C1 segment of cervical spinal cord (tissue), 14 donors: ENCODE data around the gene TMX3.
A peak's percentile ranks its signal among the peaks of the same experiment; 100 is the strongest.

ENCODE experiments used
- DNase-seq, 14 donors: peaks; one replicate each; lab custom pipeline; 2025; lab: John Stamatoyannopoulos, UW

The TMX3 gene, protein sequence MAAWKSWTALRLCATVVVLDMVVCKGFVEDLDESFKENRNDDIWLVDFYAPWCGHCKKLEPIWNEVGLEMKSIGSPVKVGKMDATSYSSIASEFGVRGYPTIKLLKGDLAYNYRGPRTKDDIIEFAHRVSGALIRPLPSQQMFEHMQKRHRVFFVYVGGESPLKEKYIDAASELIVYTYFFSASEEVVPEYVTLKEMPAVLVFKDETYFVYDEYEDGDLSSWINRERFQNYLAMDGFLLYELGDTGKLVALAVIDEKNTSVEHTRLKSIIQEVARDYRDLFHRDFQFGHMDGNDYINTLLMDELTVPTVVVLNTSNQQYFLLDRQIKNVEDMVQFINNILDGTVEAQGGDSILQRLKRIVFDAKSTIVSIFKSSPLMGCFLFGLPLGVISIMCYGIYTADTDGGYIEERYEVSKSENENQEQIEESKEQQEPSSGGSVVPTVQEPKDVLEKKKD

DNA sequence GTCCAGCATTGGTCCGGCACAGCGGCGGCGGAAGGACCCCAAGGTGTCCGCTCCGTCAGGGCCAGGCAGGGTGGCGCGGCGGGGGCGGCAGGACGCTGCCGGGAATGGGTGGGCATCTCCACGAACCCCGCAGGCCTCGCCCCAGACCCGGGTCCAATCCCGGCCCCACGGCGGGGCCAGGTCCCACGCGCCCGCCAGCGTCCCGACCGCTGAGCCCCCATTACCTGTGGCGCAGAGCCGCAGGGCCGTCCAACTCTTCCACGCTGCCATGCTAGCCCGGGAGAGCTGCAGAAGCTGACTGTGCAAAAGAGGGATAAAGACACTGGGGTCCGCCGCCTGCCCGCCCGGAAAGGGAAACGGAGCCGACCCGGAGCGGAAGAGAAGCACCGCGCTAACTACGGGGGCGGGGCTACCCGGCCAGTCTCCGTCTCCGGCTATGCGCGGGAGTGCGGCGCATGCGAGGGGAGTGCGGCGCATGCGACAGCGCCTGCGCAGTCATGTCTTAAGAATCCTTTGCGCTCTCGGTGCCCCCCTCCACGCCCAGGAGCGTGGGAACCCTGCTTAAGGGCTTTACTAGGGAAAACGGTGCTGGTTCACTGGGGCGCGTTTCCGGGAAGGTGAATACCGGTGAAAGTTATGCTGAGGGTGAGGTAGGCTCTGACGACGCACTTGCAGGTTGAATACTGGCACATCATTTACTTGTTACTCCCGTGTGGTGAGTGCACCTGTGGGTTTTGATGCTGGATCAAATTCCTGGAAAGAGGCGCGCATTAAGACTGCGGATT, at the start of gene TMX3:
TMX3 (minus strand) TSS at position 397 of the 785 bp plus-strand sequence; CDS start at position 270, 127 bp downstream.
- peak in 13 of 14 donors; percentile 52 to 93 (median 86) for DNase-seq

DNA sequence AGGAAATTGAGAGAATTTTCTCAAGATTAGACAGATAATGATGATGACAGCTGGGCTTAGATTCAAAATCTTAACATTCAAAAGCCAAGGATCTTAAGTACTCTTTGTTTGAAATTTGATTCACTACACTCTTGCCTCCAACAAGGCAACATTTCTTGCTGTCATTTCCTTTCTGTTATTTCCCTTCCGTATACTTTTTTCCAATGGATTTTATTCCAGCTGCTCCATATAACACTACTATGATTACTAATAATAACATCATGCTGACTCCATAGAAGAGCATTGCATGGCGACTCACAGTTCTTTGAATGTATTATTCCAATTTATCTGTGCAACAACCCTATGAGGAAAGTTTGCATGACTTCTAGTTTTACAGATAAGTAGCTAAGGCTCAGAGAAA, 49.1 kb upstream of the TMX3 start:
- DNase-seq = no peak

DNA sequence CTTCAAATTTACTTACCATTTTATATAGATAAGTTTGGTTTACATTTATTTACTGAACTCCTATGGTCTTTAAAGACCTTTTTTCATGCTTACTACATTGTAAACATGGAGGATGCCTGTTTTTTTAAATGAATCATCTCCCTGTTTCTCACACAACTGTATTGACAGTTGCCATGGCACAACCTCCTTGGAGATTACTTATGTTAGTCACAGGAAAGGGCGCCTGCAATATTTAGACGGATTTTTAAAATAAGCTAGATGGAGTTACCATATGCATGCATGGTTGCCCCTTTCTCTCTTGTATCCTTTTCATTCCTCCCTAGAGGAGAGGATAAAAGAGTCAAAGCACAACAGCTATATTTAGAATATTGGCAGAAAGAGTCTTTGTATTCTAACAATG, 48.2 kb upstream of the TMX3 start:
- no peak for DNase-seq

DNA sequence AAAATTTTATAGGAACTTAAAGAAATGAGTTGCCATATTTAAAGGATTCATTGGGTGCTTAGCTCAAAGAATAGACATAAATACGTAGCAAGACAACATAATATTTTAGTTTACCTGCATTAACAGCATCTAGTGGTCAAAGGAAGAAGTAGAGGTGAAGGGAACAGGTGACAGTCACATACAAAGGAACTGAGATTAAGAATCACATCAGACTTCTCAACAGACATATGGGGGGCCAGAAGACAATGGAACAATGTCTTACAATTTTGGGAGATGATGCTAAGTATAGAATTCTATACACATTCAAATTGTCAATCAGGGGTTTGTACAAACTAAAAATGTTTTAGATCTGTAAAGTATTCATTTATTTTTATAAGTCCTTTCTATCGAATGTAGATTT, 44.4 kb upstream of the TMX3 start:
- DNase-seq = no peak

DNA sequence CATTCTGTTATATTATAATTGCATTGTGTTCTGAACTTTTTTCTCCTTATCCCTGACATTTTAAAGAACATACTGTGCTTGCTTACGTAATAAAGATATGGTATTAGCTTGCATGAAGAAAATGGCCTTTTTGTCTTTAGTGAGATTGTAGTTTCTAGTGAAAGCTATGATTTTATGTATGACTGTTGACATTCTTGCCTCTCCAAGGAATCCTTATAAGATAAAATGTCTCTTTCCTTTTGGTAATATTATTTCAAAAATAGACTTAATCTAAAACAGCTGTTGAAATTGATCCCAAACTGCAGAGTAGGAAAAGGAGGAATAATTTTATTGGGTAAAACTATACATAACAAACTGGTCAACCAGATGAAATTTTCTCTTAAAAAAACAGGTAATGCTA, 42.2 kb upstream of the TMX3 start:
- no peak for DNase-seq

DNA sequence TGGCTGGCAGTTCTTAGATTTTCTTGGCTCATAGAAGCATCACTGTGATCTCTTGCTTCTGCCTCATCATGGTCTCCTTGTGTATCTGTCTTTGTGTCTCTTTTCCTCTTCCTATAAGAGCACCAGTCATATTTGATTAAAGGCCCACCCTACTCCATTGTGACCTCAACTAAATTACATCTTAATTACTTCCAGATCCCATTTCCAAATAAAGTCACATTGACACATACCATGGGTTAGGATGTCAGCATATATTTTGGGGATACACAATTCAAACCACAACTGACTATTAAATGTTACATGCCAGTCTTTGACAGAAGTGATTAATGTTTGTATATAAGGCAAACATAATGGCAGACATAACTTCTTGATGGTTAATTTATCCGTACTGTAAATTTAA, 27.3 kb upstream of the TMX3 start:
- no peak for DNase-seq

DNA sequence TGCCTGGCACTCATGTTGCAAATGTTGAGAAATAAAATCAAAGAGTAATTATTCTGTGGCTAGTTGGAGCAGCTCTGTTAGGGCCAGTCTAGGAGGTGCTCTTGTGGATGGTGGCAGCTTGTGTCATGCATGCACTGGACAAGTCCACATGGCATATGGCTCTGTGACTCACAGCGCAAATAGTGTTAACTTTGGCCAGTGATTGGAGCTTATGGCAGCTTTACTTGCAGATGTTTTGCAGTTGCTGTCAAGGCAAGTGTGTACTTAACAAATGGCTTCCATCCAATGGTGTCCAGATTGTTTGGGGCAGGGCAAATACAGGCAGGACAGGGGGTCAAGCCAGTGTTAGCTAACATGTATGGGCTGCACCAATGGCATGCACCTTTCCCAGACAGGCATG, 26.1 kb upstream of the TMX3 start:
- no peak for DNase-seq

DNA sequence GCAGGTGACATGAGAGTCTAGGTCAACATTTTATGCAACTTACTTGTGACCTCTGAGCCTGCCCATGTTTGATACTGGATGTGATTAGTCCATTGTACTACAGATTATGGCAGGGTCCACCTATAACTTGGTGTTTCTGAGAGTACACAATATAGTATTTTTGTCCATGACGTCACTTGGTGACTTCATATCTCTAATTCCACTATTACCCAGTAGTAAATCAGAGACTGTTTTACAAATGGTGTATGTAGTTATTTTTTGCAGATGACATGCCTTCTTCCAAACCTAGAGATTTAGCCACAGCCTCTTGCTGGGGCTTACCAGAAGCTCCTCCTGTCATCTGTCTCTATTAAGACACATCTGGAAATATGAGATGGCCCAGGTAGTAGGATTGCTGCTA, 24.6 kb upstream of the TMX3 start:
- no peak for DNase-seq

DNA sequence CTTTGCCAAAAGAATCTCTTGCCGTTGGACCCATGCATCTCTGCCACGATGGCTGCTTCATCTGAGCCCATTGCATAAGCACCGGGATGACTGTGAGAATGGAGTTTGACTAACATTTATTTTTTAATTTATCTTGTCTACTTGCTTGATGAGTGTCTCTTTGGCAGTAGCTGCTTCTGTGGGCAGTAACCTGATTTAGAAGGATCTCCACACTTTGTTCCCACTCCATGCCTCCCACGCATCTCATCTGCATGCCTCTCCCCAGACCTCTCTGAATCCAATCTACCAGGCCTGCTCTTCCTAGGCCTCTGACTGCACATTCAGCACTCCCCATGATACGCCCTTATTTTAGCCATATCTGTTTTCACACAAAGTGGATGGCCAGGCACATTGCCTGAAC, 23.7 kb upstream of the TMX3 start:
- DNase-seq = no peak

DNA sequence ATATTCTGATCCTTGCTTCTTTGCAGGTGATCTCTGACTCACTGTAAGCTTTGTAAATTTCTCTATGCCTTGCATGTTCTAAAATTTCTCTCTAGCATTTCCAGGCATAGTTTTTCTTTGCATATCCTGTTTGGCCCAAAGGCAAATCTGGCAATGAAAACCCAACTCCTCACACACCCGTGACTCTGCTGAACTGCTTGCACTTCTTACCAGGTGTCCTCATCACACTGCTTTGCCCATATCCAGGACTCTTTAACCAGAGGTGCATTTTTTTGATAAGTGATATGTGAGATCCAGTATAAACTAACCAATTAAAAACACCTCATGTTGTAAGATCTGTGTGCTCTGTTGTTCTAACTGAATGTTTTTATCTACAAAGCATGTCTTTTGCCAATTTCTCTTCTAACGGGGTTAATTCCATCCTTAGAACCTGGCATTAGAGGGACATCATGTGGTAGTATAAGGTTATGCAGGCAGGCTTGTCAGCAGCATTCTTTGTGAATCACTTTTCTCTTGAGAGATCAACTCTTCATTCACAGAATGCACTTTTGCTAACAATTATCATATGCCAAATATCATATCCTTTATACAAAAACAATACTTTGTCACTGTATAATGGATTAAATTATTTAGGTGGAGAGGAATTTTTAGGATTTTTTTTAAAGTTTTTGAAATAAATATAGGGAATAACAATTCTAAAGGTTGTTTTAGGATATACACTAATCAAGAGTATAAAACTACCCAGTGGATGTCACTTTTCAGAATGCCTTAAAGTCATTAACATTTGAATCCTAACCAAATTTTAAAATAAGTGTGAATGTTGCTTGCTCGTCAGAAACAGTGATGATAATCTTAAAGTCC, 20.8 kb upstream of the TMX3 start:
- peak in 1 of 14 donors; percentile 4 for DNase-seq

DNA sequence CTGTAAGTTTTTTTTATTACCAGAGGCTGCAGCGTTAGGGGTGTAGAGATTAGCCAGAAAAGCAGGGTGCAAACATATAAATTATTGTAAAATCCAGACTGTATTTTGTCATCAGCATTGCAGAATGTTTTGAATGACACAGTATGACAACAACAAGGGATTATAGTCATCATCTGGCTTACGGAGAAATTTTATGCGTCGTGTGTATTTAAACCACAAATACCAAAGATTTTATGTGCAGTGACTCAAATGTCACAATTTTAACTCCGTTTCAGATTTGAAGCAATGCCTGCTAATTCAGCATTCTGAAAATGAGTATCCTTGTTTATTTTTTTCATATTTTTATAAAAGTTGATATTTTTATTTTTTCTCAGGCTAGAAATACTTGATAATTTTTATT, 19.4 kb upstream of the TMX3 start:
- DNase-seq = no peak

DNA sequence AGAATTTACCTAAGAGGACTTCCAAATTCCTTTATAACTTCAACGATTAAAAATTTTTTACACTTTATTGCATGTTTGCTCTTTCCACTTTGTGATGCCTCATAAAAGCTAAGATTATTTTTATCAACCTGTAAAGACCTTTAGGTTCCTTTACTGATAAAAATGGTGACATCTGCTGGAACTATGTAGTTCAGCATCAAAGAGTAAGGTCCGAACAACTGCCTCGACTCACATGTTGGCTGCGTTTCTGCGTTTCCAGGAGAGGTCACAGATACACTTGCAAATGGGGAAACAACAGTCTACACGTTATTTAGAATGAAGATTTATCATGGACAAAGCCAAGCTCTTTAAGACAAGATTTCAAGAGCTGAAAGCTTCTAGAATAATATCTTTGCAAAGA, 18.8 kb upstream of the TMX3 start:
- DNase-seq = no peak

DNA sequence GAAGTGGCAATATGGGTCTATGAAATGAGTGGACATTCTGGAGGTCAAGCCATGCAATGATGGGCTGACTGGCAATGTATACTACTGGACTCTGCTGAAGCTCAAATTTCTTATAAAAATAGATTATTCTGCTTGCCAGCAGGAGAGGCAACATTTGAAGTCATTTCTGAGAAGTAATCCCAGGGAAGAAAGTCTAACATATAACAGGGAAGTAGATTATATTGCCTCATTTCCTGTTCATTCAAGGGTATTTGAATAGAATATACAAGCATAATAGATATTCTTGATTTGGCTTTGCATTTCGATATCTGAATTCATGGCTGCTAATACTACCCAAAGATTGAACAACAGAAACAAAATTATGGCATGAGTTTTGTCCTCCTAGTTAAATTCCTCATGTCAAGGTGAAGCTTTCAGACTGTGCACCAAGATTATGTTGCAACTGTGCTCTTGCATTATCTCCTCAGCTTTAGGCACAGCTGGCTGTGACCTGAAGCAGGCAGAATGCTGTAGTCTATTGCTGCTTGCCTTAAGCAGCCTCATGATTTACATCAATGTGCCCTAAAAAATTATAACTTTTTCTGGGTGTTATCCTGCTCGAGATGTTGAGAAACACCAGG, 13.3 kb upstream of the TMX3 start:
- DNase-seq = no peak

DNA sequence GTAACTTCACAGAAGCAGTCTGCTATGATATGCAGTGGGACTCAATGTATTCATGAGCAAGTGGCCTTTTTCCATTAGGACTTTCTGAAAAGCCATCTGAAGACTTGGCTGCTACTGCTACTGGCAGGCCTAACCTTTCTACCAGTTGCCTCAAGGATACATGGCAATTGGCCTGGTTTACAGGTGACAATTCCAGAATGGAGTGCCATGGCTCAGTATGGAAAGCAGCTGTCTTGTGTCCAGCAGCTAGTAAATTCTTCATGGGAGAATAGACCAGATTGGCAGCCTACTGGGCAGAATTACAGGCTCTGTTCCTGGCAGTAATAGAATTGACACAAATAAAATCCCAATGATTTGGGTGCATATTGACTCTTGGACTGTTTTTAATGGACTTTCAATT, 12.6 kb upstream of the TMX3 start:
- DNase-seq = peak in 1 of 14 donors; percentile 53

DNA sequence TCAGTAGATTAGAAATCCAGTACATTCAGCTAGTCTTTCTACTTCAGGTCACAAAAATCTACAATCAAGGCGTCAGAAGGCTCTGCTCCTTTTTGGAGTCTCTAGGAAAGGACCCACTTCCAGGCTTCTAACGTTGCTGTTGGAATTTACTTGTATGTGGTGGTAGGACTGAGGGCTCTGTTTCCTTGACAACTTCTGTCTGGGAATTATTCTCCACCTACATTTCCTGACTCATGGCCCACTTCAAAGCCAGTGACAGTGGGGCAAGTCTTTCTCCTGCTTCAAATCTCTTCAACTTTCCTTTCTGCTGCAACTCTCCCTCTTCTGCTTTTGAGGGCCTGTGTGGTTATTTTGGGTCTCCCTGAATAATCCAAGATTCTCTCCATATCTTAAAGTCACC, 10.4 kb upstream of the TMX3 start:
- DNase-seq = no peak

DNA sequence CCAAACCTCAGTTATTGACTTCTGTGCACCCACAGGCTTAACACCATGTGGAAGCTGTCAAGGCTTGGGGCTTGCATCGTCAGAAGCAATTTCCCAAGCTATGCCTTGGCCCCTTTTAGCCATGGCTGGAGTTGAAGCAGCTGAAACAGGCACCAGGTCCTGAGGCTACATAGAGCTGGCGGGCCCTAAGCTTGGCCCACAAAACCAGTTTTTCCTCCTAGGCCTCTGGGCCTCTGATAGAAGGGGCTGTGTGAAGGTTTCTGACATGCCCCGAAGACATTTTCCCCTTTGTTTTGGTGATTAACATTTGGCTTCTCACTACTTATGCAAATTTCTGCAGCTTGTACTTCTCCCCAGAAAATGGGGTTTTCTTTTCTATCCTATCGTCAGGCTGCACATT, 9.1 kb upstream of the TMX3 start:
- no peak for DNase-seq

DNA sequence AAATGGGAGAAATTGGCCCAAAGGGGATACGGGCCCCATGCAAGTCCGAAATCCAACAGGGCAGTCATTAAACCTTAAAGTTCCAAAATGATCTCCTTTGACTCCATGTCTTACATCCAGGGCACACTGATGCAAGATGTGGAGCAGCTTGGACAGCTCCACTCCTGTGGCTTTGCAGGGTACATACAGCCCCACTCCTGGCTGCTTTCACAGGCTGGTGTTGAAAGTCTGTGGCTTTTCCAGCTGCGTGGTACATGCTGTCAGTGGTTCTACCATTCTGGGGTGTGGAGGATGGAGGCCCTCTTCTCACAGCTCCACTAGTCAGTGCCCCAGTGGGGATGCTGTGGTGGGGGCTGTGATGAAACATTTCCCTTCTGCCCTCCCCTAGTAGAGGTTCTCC, 8.6 kb upstream of the TMX3 start:
- DNase-seq = no peak

DNA sequence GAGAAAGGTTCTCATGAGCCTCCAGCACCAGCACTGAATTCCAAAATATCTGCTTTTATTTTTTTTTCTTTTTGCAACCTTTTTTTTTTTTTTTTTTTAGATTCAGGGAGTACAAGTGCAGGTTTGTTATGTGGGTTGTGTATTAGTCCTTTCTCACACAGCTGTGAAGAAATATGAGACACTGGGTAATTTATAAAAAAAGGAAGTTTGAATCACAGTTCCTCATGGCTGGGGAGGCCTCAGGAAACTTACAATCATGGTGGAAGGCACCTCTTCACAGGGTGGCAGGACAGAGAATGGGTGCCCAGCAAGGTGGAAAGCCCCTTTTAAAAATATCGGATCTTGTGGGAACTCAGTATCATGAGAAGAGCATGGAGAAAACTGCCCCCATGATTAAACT, 7.9 kb upstream of the TMX3 start:
- no peak for DNase-seq

DNA sequence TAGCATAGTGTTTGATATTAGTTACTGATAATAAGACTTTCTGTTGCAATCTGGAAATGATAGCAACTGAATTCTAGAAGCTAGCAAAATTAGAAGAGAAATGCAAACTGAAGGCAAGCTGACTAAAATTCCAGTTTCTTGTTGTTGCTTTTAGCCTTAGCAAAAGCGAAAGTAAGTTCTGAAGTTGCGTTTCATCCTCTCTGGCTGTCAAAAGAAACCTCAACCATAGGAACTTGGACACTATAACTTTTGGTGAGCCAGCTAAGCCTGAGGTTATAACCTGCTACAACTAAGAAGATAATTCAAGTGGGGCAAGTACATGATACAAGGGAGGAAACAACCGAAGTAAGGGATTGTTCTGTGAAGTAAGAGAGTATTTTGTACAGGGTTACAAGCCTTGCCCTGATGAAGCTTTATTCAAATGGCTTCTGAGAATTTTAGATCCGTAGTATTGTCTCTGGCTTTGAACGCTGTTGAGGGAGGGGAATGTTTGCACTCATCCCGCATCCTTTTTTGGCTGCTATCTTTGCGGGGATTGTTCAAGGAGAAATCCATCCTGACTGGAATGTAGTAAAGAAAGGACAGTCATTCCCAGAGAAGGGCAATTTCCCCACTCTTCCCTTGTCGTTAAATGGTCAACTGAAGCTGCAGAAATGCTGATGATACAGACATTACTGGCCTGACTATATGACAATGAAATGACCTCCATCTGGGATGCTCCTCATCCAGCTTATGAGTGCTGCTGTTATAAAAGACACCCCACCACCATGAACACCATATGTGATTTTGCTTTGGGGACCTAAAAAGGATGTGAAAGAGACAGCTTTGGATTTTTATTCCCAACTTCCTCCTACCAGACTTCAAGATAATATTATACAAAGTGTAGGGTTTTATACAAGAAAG, 7.0 kb upstream of the TMX3 start:
- DNase-seq = no peak

DNA sequence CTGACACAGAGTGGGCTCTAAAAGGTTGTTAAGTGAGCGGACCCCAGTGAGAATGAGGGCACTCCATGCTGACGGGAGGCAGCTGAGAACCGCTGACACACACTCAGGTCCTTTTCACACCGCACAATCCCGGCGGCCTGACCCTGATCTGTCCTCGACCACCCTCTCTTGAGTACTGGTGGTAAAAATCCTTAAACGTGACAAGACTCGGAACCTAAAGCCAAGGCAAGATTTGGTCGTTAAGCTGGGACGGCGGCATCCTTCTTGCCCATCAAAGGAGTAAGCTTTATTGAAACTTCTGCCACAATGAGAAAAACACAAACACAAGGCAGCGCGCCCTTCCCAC, 569 bp downstream of the TMX3 start:
- DNase-seq = peak in 3 of 14 donors; percentile 26 to 56 (median 52)

DNA sequence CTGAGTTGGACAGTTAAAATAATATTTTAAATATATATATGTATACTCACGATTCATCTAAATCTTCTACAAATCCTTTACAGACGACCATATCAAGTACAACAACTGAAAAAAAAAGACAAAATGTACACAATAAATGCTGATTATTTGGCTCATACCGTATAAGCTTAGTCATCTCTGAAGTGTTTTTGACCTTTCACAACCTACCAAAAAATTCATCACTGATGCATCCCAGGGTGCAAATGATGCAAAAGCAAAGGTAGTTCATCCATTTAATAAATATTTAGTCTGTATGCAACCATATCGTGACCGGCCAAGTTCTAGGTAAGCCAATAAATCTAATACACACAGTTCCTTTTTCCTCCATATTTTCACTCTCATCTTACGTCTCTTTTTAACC, 1.1 kb downstream of the TMX3 start:
- no peak for DNase-seq
